Fibroblast of gingiva (primary cell): Measurements from ENCODE around the gene EGFL8.

Experiments used
- DNase-seq: peaks from one replicate; pipeline ENCODE4 v3.0.0-alpha.2; 2011; ENCODE audit warnings: low read depth

The EGFL8 gene

DNA sequence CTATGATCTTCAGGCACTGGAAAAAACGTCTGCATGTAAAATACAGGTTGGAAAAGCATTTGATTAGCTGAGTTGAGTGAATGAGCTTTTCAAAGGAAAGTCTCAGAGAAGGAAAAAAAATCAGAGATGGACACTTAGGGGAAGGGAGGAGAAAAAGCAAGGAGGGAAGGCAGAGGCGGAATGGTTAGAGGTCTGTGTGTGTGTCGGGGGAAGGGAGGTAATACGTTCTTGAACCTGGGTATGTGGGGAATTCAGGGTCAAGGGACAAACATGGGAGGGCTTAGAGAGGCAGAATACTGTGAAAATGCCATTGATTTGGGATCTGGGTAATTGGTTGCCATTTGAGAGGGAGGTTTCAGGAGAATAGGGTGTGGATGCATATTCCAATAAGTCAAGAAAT, 17.7 kb upstream of the EGFL8 start:
- DNase-seq: no peak

DNA sequence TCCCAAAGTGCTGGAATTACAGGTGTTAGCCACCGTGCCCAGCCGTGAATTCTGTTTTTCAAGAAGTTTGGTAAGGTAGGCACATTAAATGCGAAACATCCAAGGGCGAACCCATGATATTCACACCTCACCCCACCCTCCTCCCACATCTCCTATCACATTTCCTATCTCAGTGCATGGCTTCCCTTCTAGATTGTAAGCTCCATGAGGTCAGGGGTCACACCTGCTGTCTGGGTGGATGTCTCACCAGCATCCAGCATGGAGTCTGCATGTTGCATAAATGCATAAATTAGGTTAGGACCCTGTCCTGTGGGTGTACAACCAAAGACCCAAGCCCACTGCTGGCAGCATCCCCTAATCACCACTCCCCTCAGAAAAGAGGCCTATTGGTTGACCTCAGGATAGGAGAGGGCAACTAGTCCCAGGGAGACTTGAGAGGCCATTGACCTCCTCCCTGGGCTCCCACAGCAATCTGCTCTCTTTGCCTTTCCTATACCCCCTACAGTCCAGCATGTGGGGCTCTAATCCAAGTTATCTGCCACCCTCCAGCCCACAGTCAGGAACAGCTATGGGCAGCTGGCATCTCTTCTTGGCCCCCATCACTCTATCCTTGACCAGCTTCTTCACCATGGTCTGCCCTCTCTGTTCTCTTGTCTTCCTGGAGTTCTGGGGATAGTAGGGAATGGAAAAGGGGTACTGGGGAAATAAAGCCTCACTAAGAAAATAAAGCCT, 16.8 kb upstream of the EGFL8 start:
- DNase-seq: no peak

DNA sequence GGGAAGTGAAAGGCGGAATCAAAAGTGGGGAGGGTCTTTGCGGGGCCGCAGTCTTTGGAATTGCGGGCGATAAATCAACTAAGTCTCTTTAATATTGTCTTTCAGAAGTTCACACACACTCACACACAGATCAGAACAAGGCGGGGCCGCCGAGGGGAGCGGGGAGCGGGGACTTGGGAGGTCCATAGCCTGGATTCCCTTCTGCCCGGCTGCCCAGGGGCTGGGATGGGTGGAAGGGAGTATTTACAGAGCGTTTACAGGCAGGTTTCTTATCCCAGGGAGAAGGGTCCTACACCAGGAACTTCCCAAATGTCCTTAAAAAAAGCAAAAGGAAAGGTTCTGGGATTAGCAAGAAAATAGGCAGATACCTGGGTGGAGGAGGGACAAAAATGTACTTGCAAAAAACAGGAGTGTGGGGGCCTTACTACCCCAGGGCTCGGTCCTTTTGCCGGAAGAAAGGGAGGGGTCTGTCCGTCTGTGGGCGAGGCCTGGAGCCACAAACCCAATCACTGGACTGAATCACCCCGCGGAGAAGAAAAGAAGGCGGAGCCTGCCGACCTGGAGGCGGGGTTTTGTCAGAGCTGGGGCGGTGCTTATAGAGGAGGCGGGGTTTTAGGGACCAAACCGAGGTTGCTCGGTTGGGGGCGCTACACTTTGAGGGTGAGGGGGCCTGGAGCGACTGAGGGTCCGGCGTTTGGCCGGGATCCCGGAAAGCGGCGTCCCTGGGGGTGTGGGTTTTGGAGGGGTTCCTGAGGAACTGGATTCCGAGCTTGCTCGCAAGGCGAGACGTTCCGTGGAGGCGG, 15.9 kb upstream of the EGFL8 start:
- DNase-seq: no peak

DNA sequence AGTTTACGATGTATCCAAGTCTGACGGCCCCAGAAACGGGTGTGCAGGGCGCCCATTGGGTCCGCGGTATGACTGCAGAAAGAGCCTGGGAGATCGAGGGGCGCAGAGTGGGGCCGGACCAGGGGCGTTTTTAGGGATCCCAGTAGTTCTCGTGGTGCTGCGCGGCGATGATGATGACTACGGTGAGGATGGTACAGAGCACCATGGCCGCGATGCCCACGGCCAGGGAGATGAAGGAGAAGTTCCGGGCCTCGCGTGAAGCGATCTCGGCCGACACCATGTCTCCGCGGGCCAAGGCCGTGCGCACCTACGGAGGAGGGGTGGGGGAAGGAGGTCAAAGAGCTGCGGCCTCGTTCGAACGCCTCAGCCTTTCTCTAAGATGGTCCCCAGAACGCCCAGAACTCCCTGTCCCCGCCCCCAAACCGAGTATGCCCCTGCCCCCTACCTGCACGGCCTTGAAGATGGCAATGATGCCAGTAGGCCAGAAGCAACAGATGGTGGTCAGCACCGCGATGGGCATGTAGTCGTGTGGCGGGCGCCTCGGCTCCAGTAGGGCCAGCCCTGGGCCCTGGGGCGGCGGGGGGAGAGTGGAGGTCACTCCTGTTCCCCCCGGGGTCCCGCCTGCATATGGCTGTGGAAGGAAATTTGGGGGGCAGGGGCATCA, 15.2 kb upstream of the EGFL8 start:
- DNase-seq: no peak

DNA sequence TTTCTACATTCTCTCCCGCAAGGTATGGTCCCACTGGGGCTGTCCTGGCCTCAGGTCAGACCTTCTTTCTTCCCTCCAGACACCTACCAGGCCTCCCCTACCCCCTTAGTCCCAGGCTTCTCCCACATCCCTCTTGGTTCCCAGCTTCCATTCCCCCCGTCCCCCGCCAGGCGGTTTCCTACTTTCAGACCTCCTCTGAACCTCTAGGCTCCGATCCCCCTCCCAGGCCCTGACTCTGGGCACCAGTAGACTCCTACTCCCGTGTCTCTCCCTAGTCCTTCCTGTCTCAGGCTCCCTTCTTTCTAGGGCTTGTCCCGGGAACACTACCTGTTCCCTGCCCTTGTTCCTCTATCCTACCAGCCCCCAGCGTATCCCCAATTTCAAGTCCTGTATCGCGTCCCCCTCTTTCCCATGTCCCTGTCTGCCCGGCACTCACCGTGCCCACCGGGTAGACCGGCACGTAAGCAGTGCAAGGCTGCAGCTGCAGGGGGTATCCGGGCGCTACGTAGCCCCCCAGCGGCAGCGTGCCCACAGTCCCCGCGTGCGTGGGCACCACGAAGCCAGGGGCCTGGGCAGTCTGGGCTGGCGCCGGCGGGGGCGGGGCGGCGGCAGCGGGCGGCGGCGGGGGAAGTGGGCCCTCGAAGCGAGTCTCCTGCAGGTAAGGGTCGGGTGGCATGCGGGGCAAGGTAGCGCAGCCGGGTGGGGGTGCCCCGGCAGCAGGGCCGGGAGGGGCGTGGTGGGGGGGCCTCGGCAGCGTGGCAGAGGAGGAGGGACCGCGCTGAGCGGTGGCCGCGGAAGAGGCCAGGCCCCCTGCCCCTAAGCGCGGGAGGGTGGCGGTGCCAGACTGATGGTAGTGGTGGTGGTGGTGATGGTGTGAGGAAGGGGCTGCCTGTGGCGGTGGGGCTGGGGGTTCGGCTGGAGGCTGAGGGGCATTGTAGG, 14.2 kb upstream of the EGFL8 start:
- DNase-seq: no peak

DNA sequence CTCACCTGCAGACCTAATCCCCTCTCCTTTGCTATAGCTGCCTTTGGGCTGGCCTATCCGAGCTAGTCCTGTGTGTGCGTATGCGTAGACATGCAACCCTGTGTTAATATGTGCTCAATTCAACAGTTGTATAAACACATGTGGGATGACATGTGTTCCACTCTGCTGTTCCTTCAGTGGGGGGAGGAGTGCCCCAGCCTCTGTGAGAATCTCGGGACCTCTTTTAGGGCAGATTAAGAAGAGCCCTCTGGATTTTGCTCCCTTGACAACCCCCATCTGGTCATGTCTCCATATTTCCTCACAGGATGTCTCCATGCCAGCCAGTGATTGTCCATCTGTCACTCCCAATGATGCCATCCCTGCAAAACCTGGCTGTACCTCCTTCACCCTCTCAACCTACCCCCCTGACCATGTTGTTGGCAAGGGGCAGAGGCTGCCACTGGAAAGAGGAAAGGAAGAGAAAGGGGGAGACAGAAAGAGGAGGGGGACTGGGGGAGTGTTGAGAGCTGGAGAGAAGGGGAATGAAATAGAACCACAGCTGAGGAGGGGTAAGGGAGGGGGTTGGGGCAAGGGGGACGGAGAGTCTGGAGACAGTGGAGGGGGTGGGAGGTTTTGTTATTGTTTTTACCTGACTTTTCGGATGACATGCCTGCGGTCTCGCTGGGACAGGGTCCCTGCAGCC, 13.1 kb upstream of the EGFL8 start:
- no peak for DNase-seq

DNA sequence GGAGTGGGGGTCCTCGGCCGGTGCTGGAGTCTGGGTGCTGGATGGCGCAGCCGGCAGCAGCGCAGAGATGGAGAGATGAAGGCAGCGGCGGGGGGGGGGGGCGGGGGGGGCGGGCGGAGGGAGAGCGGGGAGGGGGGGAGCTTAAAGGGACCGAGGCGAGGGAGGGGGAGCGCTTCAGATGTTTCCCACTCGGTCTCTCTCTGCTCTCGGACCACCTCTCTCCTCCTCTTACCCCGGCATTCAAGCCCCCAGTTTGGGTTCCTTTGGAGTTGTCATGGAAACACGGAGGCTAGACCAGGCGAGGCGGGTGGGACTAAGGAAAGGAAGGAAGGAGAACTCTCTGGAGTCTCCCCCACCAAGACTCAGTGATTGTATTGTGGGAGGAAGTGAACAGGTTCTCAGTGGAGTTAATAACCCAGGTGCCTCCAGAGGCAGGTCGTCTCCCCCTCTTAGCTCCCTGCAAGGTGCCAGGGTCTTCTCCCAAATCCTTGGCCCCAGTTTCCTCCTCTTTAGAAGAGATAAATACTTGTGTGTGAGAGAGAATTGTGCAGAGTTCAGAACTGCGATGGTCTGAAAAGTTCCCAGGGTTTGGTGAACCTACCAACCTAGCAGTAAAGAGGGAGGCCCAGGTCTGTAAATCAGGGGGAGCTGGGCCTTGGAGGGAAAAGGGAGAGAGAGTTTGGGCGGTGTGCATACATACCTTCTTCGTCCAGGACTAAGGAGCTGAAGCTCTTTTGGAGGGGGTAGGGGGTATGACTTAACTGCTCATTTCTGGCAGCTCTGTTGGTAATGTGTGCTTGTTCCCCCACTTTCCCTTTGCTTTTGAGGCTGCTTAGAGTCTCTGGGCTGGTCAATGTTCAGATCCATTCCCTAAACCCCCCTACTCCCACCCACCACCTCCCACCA, 12.3 kb upstream of the EGFL8 start, which contains the start of gene PRRT1:
PRRT1 (minus strand) TSS at position 77 of the 906 bp plus-strand sequence. CDS start 112 bp downstream, outside the sequence.
- no peak for DNase-seq

DNA sequence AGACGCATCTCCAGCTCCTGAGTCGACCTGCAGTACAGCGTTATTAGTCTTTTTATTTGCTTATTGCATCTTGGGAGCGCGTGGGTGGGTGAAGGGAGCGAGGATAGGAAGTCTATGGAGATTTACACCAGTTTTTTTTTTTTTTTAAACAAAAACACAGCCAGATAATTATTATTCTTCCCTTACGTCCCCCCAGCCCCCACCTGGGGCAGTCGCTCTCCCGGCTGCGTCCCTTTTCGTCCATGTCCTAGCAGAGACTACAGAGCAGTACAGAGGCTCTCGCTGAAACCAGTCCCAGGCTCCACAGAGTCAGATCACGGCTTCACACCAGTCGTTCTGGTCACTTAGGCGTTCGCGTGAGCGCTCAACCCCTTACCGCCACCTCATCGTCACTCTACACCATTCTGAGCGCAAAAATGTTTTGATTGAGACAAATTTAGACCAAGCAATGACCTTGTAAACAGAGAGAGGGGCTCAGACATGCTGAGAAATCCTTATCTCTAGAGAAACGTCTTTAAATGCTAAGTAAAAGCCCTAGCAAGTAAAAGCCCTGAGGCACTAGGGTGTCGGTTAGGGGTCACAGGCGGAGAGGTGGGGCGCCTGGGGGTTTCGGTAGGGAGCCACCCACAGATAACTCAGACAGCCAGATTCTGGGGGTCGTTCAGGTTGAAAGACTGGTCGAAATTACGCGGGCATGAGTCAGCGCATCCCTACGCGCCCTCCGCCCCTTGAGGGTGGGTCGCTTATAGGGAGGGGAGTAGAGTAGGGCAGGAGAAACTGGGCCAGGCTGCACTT, 11.4 kb upstream of the EGFL8 start:
- peak; percentile 45 for DNase-seq

DNA sequence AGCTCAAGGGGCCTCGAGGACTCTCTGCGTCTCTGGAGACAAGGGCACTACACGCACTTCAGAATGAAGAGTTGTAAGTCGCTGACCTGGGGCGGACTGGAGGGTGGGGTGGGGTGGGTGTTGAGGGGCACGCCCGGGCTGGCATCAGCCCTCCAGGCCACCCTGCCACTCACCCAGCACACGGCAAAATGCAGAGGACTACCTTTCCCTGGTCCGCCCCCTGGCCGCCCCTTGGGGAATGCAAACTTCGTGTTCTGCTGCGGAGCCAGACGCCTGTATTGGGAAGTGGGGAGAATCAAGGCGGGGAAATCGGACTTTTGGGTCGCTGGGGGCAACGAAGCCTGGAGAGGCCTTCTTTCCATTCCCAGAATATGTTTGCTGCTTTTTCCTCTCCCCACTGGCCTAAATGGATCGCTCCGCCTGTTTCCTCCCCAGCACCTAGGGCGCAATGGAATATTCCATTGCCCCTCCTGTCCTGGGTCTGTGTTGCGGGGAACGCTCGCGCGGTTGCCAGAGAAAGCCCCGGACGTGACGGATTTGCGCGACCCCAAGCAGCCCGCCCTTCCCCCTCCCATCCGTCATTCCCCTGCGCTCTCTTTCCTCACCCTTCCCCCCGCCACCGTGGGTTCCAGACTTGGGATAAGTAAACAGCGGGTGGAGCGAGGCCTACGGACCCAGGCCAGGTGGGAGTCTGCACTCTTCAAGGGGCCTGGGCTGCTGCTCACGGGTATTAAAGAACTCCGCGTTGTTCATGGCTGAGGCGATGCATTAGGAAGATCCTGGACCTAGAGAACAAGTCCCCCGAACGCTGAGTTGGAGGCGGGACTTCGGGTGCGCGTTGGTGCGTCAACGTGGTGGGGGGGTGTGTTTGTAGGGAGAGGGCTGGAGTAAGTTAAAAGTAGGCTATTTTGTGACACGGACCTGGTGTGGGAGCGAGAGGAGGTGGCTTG, 10.6 kb upstream of the EGFL8 start, which contains the start of gene PPT2:
PPT2 (plus strand) TSS at position 578 of the 950 bp plus-strand sequence. CDS start 454 bp downstream, outside the sequence.
- DNase-seq: peak; percentile 94

DNA sequence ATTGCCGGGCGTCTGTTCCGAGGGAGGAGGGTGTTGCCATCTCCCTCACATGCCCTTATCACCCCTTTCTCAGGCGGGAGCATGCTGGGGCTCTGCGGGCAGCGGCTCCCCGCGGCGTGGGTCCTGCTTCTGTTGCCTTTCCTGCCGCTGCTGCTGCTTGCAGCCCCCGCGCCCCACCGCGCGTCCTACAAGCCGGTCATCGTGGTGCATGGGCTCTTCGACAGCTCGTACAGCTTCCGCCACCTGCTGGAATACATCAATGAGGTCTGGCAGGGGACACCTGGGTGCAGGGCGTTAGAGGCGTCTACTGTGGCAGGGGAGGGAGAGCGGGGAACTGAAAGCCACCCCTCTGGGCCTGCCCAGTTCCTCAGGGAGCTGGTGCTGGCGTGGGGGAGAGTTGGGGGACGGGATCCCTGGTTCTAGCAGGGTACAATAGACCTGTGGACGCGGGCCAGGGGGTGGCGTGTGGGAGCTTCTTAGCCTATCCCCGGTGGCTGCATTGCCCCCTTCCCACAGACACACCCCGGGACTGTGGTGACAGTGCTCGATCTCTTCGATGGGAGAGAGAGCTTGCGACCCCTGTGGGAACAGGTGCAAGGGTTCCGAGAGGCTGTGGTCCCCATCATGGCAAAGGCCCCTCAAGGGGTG, 9.8 kb upstream of the EGFL8 start:
- DNase-seq: peak; percentile 59

DNA sequence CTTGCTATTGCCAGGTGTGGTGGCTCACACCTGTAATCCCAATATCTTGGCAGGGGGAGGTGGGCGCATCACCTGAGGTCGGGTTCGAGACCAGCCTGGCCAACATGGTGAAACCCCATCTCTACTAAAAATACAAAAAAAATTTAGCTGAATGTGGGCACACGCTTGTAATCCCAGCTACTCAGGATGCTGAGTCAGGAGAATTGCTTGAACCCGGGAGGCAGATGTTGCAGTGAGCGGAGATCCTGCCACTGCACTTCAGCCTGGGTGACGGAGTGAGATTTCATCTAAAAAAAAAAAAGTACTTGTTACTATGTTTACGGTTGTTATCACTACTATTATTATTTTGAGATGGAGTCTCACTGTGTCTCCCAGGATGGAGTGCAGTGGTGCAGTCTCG, 7.5 kb upstream of the EGFL8 start:
- DNase-seq: no peak

DNA sequence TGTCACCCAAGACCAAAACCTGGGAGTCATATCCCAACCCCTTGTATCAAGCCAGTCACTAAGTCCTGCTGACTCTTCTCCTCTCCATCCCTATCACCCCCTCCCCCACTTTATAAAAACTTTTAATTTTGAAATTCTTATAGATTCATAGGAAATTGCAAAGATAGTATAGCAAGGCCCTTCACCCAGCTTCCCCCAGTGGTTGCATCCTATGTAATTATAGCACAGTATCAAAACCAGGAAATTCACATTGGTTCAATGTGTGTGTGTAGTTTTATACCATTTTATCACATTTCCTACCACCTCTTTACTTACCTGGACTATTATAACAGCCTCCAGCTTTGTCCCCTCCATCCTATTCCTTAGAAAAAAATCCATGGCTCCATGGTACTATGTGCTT, 6.3 kb upstream of the EGFL8 start:
- no peak for DNase-seq

DNA sequence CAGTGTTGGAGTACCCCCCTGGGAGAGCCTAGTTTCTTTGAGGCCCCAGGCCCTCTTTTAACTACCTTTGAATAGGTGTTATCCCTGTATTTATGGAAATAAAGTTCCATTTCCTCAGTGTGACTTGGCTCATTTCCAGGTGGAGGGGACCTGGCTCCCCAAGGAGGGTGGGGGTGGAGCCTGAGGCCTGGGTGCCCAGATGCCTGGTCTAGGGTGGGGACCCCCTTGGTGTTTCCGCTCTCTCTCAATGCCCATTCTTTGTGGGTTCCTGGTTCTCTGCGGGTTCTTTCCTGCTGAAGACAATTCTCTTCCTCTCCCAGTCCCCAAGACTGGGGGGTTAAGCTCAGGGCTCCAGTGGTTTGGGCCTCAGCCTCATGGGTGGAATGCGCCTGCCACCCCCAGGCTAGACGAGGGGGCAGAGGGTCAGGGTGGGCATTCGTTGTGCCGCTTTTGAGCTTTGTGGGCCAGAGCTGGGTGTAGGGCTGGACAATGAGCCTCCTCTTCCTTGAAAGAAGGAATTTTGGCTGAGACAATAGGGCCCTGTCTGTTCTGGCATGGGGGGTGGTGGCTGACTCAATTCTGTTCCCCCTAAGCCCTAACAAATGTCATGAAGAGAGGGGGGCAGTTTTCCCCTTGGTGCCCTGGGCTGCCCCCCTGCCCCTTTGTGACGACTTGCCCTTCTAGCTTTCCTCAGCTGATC, 686 bp upstream of the EGFL8 start:
- no peak for DNase-seq

DNA sequence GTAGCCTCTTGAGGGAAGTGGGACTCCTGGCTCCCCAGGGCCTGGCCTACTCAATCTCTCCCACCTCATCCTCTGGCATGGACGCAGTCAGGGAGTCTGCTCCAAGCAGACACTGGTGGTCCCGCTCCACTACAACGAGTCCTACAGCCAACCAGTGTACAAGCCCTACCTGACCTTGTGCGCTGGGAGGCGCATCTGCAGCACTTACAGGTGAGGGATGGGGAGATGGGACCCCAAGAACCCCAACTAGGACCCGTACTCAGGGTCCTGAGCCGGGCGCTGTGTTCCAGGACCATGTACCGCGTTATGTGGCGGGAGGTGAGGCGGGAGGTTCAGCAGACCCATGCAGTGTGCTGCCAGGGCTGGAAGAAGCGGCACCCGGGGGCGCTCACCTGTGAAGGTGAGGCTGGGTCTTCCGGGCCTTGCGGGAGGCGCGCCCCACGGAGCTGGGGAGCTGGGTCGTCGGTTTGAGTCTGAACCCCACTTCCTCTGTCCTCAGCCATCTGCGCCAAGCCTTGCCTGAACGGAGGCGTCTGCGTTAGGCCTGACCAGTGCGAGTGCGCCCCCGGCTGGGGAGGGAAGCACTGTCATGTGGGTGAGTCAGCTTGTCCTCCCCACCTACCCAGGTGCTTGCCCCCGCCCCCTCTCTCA, 2.1 kb downstream of the EGFL8 start:
- DNase-seq: no peak

DNA sequence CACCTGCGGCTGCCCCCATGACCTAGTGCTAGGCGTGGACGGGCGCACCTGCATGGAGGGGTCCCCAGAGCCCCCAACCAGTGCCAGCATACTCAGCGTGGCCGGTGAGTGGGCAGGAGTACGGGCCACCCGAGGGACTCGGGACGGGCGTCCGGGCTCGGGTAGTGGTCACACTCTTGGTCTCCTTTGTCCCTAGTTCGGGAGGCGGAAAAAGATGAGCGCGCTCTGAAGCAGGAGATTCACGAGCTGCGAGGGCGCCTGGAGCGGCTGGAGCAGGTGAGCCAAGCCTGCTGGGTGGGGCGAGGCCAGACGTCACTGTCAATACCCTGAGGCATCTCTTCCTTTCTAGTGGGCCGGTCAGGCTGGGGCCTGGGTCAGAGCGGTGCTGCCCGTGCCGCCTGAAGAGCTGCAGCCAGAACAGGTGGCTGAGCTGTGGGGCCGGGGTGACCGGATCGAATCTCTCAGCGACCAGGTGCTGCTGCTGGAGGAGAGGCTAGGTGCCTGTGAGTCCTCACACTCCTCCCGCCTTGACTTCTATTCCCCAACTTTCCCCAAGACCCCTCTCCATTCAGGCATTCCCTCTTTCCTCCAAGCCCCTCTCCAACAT, 2.9 kb downstream of the EGFL8 start:
- DNase-seq: no peak

DNA sequence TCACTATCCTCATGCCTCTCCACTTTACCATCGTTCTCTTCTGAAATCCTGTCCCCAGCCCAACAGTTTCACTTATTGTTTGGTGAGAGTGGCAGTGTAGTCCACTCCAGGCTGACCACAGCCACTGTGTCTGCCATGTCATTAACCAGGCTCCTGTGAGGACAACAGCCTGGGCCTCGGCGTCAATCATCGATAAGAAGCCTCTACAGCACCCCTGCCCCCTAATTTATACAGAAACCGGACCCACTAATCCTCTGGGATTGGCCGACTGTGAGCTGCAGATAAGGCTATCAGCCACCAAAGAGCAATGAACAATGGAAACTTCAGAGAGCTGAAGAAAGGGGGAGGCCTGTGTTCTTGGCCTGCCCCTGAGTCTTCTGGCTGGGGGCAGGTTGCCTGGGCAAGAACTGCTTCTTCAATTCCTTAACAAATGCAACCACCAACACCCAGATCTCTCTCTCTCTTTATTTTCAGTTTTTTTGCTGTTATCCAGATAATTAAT, 3.4 kb downstream of the EGFL8 start:
- DNase-seq: no peak
